ENCODE results near the gene CRYBB1.

The CRYBB1 gene

GRCh38 chr22:26624803-26625202, 7.0 kb upstream of the CRYBB1 start:
- H3K4me3 ChIP-seq (ENCODE audit: low read depth, low read length), result no peak overlapping the region
- TF ChIP-seq, protein P1, sequence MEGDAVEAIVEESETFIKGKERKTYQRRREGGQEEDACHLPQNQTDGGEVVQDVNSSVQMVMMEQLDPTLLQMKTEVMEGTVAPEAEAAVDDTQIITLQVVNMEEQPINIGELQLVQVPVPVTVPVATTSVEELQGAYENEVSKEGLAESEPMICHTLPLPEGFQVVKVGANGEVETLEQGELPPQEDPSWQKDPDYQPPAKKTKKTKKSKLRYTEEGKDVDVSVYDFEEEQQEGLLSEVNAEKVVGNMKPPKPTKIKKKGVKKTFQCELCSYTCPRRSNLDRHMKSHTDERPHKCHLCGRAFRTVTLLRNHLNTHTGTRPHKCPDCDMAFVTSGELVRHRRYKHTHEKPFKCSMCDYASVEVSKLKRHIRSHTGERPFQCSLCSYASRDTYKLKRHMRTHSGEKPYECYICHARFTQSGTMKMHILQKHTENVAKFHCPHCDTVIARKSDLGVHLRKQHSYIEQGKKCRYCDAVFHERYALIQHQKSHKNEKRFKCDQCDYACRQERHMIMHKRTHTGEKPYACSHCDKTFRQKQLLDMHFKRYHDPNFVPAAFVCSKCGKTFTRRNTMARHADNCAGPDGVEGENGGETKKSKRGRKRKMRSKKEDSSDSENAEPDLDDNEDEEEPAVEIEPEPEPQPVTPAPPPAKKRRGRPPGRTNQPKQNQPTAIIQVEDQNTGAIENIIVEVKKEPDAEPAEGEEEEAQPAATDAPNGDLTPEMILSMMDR (IDR thresholded peaks at IDR 0.05; ENCODE audit: low read depth, low read length), result no peak
- DNase-seq (ENCODE audit: low read depth, low spot score), result no peak
- in situ Hi-C loops (cut with HindIII; ENCODE audit: low sequenced_read_pairs), result no loop called here

DNA sequence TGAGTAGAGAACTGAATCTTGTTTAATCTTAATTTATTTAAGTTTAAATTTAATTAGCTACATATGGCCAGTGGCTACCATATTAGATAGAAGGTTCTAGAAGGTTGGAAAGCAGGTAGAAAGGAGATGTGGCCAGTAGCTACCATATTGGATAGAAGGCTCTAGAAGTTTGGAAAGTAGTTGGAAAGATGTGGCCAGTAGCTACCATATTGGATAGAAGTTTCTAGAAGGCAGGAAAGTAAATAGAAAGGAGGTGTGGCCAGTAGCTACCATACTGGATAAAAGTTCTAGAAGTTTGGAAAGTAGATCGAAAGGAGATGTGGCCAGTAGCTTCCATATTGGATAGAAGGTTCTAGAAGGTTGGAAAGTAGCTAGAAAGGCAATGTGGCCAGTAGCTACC, 6.2 kb upstream of the CRYBB1 start:
- TF ChIP-seq, protein P1 (IDR thresholded peaks at IDR 0.05; ENCODE audit: low read depth, low read length), result no peak
- H3K4me3 ChIP-seq (ENCODE audit: low read depth, low read length), result no peak overlapping the region
- in situ Hi-C loops (cut with HindIII; ENCODE audit: low sequenced_read_pairs), result no loop called here
- DNase-seq (ENCODE audit: low read depth, low spot score), result no peak

DNA sequence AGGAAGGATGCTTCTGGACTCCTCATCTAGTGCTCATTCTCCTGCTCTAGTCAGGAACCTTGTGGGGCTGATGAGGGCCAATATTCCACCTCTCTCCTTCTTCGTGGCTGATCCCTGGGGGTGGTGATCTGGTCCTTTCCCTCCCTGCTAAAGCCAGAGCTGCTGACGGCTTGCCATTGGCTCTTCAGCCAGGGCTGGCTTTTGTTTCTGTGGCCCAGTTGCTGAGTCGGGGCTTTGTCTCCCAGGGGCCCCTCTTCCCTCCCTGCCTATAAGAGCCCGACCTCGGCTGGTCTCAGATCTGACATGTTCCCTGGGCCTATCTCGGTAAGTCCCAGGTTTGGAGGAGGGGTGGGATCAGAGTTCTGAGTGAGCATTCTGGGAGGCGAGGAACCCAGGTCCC, 3.8 kb upstream of the CRYBB1 start, which contains the start of gene CRYBA4:
Gene CRYBA4, plus strand, starts transcription at position 301 of the 400 bp plus-strand sequence. CDS start 634 bp downstream, outside the sequence.
- DNase-seq (ENCODE audit: low read depth, low spot score), result no peak
- TF ChIP-seq, protein P1 (IDR thresholded peaks at IDR 0.05; ENCODE audit: low read depth, low read length), result no peak
- no peak within 1 kb of the TSS for H3K4me3 ChIP-seq (ENCODE audit: low read depth, low read length)
- in situ Hi-C loops (cut with HindIII; ENCODE audit: low sequenced_read_pairs), result no loop called here

DNA sequence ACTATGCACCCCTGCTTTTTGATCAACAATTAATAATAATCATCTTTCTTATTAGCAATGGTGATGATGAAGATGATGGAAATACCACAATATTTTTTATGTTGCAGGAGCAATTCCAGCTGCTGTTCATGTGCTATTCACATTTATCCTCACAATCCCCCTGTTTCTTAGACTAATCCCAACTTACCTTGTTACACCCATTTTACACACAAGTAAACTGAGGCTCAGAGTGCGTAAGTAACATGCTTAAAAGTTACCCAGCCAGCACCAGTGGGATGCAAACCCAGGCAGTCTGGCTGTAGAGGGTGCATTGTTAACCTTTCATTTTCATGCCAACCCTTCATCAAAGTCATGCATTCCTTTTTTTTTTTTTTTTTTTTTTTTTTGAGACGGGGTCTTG, 2.4 kb upstream of the CRYBB1 start:
- TF ChIP-seq, protein P1 (IDR thresholded peaks at IDR 0.05; ENCODE audit: low read depth, low read length), result no peak
- in situ Hi-C loops (cut with HindIII; ENCODE audit: low sequenced_read_pairs), result no loop called here
- DNase-seq (ENCODE audit: low read depth, low spot score), result no peak
- no peak overlapping the region for H3K4me3 ChIP-seq (ENCODE audit: low read depth, low read length)

DNA sequence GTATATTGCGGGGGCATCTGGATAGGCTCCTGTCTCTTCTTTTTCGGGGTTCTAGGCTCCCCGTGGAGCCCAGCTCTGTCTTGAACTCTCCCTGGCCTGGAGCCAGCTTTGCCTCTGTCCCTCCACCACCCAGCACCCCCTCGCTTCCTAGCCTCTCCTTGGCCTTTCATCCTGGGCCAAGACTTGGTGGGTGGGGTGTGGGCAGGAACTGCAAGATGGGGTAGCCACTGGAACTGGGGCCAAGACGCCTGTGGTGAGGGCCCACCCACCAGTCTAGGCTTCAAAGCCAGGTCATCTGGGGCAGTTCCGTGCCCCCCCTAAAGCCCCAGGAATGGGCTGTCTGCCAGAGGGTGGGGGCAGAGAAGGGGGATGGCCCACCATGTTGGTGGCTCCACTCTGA, 1.7 kb upstream of the CRYBB1 start:
- in situ Hi-C loops (cut with HindIII; ENCODE audit: low sequenced_read_pairs), result no loop called here
- no peak for DNase-seq (ENCODE audit: low read depth, low spot score)
- TF ChIP-seq, protein P1 (IDR thresholded peaks at IDR 0.05; ENCODE audit: low read depth, low read length), result no peak
- H3K4me3 ChIP-seq (ENCODE audit: low read depth, low read length), result no peak overlapping the region

DNA sequence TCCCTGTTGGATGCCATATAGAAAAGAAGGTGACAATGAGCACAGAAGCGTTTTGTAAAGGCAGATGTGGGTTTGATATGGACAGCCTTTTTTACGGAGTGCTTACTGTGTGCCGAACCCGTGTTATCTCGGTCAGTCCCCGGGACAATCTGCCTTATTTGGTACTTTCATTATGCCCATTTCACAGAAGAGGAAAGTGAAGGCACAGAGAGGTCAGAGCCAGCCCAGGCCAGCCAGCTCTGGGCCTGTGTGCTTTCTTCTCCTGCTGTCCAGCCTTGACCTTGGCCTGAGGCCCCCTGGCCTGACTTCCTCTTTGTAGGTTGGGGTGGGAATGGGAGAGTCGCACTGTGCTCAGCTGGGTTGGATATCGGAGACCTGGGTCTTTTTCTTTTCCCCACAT, 628 bp upstream of the CRYBB1 start:
- DNase-seq (ENCODE audit: low read depth, low spot score), result no peak
- in situ Hi-C loops (cut with HindIII; ENCODE audit: low sequenced_read_pairs), result no loop called here
- TF ChIP-seq, protein P1 (IDR thresholded peaks at IDR 0.05; ENCODE audit: low read depth, low read length), result no peak
- H3K4me3 ChIP-seq (ENCODE audit: low read depth, low read length), result no peak overlapping the region

DNA sequence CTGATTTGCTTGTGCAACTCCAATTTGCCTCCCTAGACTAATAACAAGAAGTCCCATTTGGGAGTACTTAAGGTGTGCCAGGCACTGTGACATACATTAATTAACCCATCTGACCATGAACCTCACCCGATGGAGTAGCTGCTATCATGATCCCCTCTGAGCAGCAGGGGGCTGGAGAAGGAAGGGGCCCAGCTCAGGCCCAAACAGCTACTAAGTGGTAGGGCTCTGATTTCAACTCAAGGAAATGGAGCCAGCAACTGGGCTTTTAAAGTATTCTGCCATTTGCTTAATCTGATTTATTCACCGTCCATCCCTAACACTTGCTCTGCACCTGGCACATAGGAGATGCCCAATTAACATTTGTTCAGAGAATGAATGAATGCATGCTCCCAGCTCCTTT, 1.2 kb downstream of the CRYBB1 start:
- in situ Hi-C loops (cut with HindIII; ENCODE audit: low sequenced_read_pairs), result no loop called here
- no peak for DNase-seq (ENCODE audit: low read depth, low spot score)
- TF ChIP-seq, protein P1 (IDR thresholded peaks at IDR 0.05; ENCODE audit: low read depth, low read length), result no peak
- no peak overlapping the region for H3K4me3 ChIP-seq (ENCODE audit: low read depth, low read length)

All from astrocyte of the spinal cord (primary cell).